Urinary bladder (tissue), 4 donors: ENCODE data around the gene CAPN14. TPM values are rescaled to one million over a fixed set of nuclear protein-coding genes. Genes with fewer than 3 reads are reported as not detected.
A peak's percentile ranks its signal among the peaks of the same experiment; 100 is the strongest.

Source experiments
- DNase-seq: peaks from one replicate; pipeline ENCODE4 v3.0.0-alpha.2; 2015; ENCODE audit errors: extremely low spot score
- H3K27ac ChIP-seq: one replicate; pipeline ENCODE4 v1.5.1; 2013; ENCODE audit warnings: low read depth, mild to moderate bottlenecking, moderate library complexity
- H3K36me3 ChIP-seq: one replicate; pipeline ENCODE4 v1.6.1; 2013; ENCODE audit warnings: mild to moderate bottlenecking, moderate library complexity; ENCODE audit not compliant: insufficient read depth
- H3K4me1 ChIP-seq: one replicate; pipeline ENCODE4 v1.6.1; 2013; ENCODE audit warnings: mild to moderate bottlenecking, moderate library complexity; ENCODE audit not compliant: insufficient read depth
- H3K4me3 ChIP-seq: one replicate; pipeline ENCODE4 v1.5.1; 2013; ENCODE audit warnings: low read depth, low read length
- WGBS: extraction: QIAGEN DNeasy Blood & Tissue Kit; methylation state at CpG from one replicate; pipeline ENCODE4 v1.1.7; 2013; 5-methylcytosine and 5-hydroxymethylcytosine counted together
- polyA plus RNA-seq: library from polyadenylated mRNA; stranded (reverse); fragments of 200-250 nt; gene quantifications from one replicate; pipeline ENCODE4 v1.2.3, GENCODE V29; 2013
- total RNA-seq: library from RNA; depleted of rRNA; stranded (reverse); fragments of >200 nt; gene quantifications from one replicate; pipeline ENCODE4 v1.2.3, GENCODE V29; 2014
- donor health status: healthy with polysubstance abuse.
- donor health status: healthy.

The CAPN14 gene
- total and polyA plus RNA-seq, 2 donors, result 0.42 to 0.44 TPM

DNA sequence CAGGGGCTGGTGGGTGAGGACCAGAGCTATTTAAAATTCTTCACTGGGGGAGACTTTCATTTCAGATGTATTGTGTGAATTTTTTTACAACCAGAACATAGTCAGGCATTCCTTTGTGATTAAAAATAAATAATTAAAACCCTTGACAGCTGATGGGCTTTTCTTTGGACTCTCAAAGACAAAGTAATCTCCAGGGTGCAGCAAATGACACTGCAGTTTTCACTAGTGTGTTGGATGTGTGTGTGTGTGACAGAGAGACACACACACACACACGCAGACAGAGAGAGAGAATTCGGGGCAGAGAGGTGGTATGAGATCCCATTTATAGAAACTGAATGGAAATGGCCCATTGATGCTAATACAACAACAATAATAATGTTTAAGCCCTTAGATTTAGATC, 68.8 kb downstream of the CAPN14 start:
- Histone ChIP-seq H3K4me3 (no peak overlapping the region), H3K36me3 (no peaks in the 10 kb centered on the region), H3K4me1 (no peaks in the 10 kb centered on the region), H3K27ac (no peak overlapping the region)
- DNase-seq, result no peak
- 84% methylated on average over 2 of the region's 2 CpGs for WGBS

DNA sequence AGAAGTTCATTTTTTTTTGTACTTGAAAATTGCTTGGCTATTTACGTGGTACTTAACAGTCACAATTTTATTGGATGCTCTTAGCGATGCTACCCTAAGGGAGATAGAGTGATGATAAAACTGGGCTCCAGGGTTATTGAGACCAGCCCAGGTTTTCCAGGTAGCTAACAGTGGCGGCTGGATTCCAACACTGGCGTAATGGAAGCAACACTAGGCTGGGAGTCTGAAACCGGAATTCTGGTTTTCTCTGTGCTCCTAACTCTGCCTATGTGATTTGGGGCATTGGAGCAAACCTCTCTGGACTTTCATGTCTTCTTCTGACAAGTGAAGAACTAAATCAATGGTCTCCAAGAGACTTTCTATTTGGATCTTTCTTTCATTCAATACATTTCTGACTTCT, 69.7 kb downstream of the CAPN14 start:
- WGBS, result 55% methylated on average over 5 of the region's 5 CpGs
- Histone ChIP-seq H3K36me3 (no peaks in the 10 kb centered on the region), H3K4me1 (no peaks in the 10 kb centered on the region), H3K4me3 (no peak overlapping the region), H3K27ac (no peak overlapping the region)
- DNase-seq, result no peak

DNA sequence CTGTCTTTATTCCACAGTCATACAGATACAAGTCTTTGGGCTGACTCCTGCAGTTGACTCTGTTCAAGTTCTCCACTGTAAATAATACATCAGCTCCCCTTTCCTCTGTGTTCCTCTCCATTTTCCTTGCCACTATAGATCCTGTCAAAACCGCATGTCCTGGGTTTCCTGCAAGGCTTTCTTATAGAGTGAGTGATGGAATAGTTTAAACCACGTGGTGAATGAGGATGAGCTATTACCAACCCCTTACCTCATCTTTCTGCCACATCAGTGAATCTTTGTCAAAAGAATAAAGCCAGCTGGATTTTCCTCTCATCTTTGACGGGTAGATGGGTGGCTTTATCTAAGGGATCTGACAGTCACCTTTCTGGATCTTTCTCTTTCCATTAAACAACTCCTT, 75.2 kb downstream of the CAPN14 start:
- peaks cover 3% of the 10 kb centered on the region for H3K4me1 ChIP-seq
- no peak for DNase-seq
- H3K36me3 ChIP-seq, result no peaks in the 10 kb centered on the region
- no peak overlapping the region for H3K27ac ChIP-seq
- no peak overlapping the region for H3K4me3 ChIP-seq
- WGBS, result 45% methylated on average over 3 of the region's 3 CpGs

DNA sequence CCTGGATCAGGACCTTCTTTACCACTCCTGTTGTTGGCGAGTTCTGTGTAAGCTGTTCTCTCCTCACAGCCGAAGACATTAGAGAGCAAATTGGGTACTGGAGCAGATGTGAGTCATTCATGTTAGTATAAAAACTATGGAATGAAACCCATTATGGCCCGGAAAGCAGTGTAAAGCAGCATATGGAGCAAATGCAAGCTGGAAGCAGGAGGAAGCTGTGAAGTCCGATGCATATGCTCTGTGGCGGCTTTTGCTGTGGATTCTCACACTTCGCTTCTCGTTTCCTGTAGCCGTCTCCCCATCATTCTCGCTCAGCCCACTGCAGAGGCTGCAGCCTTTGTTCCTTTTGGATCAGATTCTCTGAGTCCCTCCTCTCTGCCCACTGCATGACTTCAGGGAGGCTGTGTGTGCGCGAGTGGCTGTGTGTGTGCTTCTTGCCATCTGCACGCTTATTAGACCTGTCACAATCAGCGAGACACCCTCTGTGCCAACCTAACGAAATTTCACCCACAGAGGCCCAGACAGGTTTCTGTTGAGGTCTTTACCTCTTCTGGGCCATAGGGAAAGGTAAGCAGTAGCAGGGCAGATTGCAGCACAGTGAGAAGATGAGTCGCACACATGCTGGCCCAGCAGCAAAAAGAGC, 75.8 kb downstream of the CAPN14 start:
- no peak for DNase-seq
- 75% methylated on average over 15 of the region's 15 CpGs for WGBS
- Histone ChIP-seq H3K4me3 (no peak overlapping the region), H3K36me3 (no peaks in the 10 kb centered on the region), H3K4me1 (peaks cover 3% of the 10 kb centered on the region), H3K27ac (no peak overlapping the region)

DNA sequence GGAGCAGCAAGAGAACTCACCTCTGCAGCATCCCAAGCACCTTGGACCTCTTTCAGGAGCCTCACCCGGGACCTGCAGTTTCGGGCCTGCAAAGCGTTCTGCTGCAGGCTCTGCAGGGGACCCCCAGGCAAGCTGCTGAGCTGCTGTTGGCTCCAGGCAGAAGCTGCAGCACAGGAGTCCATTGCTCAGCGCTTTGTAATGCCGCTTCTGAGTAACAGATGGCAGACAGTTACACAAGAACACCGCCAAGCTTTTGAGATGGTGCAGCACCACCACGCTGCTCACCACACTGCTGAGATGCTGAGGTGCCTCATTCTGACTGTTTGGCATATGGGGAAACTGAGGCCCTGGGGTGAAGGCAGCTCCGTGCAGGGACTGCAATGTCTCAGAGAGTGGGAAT, 77.2 kb downstream of the CAPN14 start:
- no peak overlapping the region for H3K27ac ChIP-seq
- DNase-seq, result no peak
- peaks cover 3% of the 10 kb centered on the region for H3K4me1 ChIP-seq
- WGBS, result 92% methylated on average over 8 of the region's 8 CpGs
- H3K4me3 ChIP-seq, result no peak overlapping the region
- H3K36me3 ChIP-seq, result no peaks in the 10 kb centered on the region

DNA sequence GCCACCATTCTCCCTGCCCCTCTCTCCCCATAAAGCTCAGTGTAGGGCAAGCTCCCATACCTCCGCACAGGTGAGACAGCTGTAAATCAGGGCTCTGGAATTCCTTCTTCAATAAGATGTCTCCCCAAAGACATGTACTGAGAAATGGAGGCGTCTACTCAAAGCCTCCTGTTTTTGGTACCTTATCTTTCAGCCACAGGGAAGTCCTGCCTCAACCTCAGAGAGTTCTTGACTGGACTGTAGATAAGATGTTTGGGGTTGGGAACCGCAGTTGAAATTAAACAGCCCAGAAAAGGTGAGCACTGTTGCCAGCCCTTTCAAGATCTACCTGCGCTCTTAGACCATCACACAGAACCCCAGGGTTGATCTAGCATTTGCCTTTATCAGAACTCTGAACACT, 77.6 kb downstream of the CAPN14 start:
- 96% methylated on average over 4 of the region's 4 CpGs for WGBS
- H3K4me3 ChIP-seq, result no peak overlapping the region

DNA sequence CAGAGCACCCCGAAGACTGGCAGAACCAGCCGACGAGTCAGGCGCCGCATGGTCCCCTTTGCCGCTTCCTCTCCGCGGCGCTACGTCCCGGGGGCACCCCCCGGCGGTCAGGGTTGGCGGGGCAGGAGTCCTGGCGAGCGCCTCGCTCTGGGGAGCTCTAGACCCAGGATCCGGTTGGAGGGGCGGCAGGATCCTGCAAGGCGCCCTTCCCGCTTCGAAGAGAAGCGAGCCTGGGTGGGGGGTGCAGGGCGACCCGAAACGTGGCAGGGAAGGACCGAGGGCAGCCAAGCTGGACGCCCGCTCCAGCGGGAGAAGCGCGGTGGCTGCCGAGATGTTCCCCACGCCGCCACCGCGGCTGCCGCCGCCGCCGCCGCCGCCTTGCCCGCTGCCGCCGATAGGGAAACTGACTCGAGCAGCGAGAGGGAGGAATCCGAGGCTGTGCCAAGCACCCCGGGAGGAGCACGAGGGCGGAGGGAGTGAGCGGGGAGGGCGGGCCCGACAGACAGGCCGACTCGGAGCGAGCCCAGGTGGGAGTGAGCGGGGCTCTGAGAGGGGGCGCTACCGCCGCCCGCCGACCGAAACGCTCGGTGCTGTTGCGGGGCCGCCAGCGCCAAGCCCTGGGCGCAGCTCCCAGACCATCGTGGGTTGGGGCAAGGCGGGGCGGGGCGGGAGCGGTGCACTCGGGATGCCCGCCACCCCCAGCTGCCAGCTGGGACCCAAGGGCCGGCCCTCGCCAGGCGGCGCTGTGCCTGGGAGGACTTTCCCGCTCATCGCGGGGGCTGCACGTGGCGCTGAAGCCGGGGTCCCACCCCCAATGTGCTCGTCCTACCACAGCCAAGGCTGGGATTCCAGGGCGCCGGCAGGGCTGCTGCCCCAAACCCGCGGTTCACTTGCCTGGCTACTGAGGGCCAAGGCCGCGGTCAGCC, 79.0 kb downstream of the CAPN14 start, which contains the start of gene GALNT14:
Gene GALNT14 (minus strand): TSS at position 404 of the 926 bp plus-strand sequence. CDS start 354 bp downstream, at position 50.
- H3K4me3 ChIP-seq, result peak within 1 kb of the TSS; percentile 43
- peaks cover 3% of the 10 kb centered on the region for H3K4me1 ChIP-seq
- no peak within 1 kb of the TSS for H3K27ac ChIP-seq
- DNase-seq, result no peak
- H3K36me3 ChIP-seq, result no peaks in the 10 kb centered on the region
- WGBS, result 1% methylated on average over 95 of the region's 95 CpGs

More for the DNA sequence above, 77.6 kb downstream of the CAPN14 start:
- DNase-seq, result no peak
- no peaks in the 10 kb centered on the region for H3K36me3 ChIP-seq
- peaks cover 3% of the 10 kb centered on the region for H3K4me1 ChIP-seq
- H3K27ac ChIP-seq, result no peak overlapping the region

DNA sequence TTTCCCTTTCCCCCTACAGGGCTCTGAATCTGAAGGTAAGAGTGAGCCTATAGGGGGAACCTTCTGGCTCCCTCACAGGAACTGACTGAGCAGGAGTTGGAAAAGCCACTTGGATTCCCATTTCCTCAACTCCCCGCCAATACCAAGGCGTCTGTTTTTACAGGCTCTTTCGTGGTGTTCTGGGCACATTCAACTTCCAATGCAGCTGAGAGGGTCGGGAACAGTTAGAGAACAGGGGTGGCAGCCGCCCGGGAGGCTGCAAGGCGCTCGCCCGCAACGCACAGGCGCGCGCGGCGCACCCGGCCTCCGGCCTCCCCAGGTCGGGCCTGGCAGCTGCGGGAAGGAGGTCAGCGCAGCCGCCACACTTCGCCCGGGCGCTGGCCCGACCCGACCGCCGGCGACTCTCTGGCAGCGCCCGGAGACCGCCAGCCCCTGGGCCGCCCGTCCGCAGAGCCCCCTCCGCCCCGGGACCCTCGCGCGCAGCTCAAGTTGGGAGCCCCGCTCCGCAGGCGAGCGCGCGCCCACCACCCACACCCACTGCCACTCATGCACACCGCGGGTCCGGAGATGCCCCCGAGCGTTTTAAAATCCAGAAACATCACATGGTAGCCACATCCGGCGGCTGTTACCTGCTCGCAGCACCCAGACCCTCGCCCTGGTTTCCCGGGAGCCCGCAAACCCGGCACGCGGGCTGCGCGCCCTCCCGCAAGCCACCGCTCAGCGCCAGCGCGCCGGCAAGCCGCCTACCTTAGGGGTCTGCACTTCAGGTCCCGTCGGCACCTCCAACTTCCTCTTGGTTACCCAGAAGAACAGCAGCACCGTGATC, 79.9 kb downstream of the CAPN14 start:
- WGBS, result under 1% methylated on average over 72 of the region's 72 CpGs
- Histone ChIP-seq H3K27ac (no peak overlapping the region), H3K36me3 (no peaks in the 10 kb centered on the region), H3K4me3 (peak overlapping the region; percentile 43), H3K4me1 (peaks cover 3% of the 10 kb centered on the region)
- no peak for DNase-seq

DNA sequence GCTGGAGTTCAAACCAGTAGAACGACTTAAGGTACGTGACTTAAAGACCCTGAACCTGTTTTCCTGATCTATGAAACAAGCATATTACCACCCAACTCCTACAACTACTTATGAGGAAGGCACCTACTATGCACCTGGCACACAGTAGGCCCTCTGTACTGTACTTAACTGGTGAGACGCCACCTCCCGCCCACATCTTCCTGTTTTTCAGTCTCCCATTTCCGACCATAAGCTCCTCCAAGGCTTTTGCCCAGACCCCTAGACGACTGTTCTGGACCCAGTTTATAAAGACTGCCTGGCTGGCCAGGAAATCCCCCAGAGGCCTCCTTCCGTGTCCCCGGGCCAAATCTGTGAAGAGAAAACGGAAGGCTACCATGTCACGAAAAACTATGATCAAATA, 80.6 kb downstream of the CAPN14 start:
- Histone ChIP-seq H3K27ac (no peak overlapping the region), H3K36me3 (no peaks in the 10 kb centered on the region), H3K4me1 (peaks cover 3% of the 10 kb centered on the region), H3K4me3 (no peak overlapping the region)
- WGBS, result 40% methylated on average over 10 of the region's 10 CpGs
- no peak for DNase-seq

DNA sequence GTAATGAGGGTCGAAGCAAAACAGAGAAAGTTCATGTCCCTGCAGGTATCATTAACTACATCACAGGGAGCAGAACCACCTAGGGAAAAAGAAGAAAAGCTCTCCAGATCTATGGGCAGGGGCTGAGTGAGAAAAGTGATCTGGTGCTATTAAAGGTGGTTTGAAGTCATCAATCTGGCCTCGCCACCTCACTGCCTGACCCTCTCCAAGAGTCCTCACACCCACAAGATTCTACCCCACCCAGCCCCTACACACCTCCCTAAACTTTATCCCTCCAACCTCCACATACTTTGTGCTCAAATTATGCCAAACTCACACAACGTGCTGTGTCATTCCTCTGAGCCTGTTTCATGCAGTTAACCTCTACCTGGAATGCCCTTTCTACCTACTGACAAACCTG, 81.3 kb downstream of the CAPN14 start:
- H3K4me3 ChIP-seq, result no peak overlapping the region
- WGBS, result 55% methylated on average over 3 of the region's 3 CpGs
- H3K27ac ChIP-seq, result no peak overlapping the region
- H3K4me1 ChIP-seq, result peaks cover 3% of the 10 kb centered on the region
- H3K36me3 ChIP-seq, result no peaks in the 10 kb centered on the region
- DNase-seq, result no peak

DNA sequence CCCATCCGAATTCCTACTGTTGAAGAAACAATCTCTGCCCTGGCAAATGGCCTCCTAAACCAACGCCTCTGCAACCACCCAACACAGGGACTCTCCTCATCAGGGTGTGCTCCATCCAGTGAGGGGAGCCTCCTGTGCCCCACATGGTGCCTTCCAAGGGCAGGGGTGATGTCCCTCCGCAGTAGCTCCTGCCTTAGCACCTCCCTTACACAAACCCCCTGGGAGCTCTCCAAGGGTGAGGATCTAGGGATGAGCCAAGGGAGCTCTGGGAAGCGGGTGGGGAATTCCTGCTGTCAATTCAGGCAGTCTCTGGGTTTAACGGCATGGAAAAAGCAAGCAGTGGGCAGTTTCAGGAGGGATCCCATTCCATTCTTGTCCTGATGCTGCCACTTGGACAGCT, 82.8 kb downstream of the CAPN14 start:
- H3K4me3 ChIP-seq, result no peak overlapping the region
- WGBS, result 76% methylated on average over 5 of the region's 5 CpGs
- no peaks in the 10 kb centered on the region for H3K36me3 ChIP-seq
- peaks cover 3% of the 10 kb centered on the region for H3K4me1 ChIP-seq
- no peak for DNase-seq
- H3K27ac ChIP-seq, result no peak overlapping the region

DNA sequence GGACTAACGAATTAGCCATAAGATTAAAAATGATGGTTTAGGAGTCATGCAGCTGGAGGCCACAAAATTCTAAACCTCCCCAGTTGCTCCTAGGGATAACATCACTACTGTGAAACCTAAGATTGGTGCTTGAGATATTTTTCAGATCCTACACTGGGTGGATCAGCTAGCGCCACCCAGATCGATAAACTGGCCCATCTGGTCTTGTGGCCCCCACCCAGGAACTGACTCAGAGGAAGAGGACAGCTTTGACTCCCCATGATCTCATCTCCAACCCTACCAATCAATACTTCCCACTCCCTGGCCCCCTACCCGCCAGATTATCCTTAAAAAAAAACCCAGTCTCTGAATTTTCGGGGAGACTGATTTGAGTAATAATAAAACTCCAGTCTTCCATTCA, 84.5 kb downstream of the CAPN14 start:
- 84% methylated on average over 5 of the region's 5 CpGs for WGBS
- Histone ChIP-seq H3K4me3 (no peak overlapping the region), H3K36me3 (no peaks in the 10 kb centered on the region), H3K4me1 (peaks cover 1% of the 10 kb centered on the region), H3K27ac (no peak overlapping the region)
- no peak for DNase-seq

DNA sequence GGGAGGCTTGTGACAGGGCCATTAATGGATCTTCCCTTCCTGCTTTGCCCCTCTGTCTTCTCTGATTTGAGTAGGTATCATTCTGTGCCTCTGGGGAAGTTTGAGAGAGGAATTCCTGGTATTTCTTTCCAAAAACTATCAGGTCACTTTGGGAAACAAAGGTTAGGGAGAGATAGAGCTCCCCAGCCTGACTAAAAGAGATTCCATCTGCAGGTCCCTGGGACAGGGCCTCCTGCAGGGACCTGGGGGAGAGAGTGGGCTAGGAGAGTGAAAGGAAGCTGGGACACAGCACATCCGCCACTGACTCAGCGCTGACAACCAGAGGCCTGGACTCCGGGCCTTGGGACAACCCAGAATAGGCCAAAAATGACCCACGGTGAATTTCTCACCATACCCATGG, 85.4 kb downstream of the CAPN14 start:
- WGBS, result 74% methylated on average over 4 of the region's 4 CpGs
- no peaks in the 10 kb centered on the region for H3K4me1 ChIP-seq
- no peak overlapping the region for H3K4me3 ChIP-seq
- no peak overlapping the region for H3K27ac ChIP-seq
- H3K36me3 ChIP-seq, result no peaks in the 10 kb centered on the region
- DNase-seq, result no peak
